ENCODE measurements around the gene PDGFC. TPM values are rescaled to one million over a fixed set of nuclear protein-coding genes. Genes with fewer than 3 reads are reported as not detected.

PDGFC gene
- total and polyA plus RNA-seq, 9 donors: 18.6 to 58.0 (median 36.2) TPM

DNA sequence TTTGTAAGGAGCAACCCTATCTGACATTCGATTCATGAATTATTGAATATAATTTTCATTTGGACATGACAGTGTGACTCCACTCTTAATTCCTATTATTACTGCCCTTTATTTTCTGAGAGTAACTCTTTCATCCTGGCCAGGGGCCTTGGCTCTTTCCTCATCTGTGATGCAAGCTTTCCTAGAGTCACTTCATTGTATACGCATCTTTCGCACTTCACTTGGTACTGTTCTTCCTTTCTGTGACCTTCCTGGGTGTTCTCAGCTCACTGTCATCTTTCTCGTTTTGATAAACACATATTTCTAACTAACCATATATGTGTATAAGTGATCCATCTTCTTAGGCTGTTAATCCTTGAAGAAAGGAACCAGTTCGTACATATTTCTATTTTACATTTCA, 160.3 kb downstream of the PDGFC start:
- 95 to 97% (median 97%) methylated on average over 5 of the region's 5 CpGs for WGBS, 3 donors
- intact Hi-C loops (cut with DNase I): no loop called here

DNA sequence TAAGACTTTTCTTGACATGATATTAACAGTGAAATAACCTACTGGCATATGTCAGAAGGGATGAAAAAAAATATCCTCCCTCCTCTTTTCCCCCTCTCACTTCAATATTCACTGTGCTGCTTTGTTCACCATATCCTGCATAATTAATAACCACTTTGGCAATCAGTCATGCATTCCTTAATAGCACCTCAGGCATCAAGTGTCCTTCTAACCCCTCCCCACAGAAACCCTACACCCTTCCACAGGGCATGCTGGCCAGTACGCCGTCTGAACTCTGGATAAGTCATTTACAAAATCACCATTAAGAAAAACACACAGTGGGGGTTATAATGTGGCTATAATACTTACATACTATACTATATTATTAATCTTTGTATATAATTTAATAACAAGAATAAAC, 165.9 kb downstream of the PDGFC start:
- intact Hi-C loops (cut with DNase I): no loop called here
- no peaks in the 10 kb centered on the region for H3K27me3 ChIP-seq

More for the DNA sequence above, 160.3 kb downstream of the PDGFC start:
- H3K27me3 ChIP-seq: no peaks in the 10 kb centered on the region
- no peaks in the 10 kb centered on the region for H3K36me3 ChIP-seq
- H3K4me3 ChIP-seq: no peak overlapping the region
- TF ChIP-seq, protein P1, sequence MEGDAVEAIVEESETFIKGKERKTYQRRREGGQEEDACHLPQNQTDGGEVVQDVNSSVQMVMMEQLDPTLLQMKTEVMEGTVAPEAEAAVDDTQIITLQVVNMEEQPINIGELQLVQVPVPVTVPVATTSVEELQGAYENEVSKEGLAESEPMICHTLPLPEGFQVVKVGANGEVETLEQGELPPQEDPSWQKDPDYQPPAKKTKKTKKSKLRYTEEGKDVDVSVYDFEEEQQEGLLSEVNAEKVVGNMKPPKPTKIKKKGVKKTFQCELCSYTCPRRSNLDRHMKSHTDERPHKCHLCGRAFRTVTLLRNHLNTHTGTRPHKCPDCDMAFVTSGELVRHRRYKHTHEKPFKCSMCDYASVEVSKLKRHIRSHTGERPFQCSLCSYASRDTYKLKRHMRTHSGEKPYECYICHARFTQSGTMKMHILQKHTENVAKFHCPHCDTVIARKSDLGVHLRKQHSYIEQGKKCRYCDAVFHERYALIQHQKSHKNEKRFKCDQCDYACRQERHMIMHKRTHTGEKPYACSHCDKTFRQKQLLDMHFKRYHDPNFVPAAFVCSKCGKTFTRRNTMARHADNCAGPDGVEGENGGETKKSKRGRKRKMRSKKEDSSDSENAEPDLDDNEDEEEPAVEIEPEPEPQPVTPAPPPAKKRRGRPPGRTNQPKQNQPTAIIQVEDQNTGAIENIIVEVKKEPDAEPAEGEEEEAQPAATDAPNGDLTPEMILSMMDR (IDR thresholded peaks at IDR 0.05): no peak
- DNase-seq: no peak
- H3K4me1 ChIP-seq (ENCODE audit: insufficient read depth): peaks cover 1% of the 10 kb centered on the region
- no peaks in the 10 kb centered on the region for H3K9me3 ChIP-seq
- no peak overlapping the region for H3K27ac ChIP-seq

DNA sequence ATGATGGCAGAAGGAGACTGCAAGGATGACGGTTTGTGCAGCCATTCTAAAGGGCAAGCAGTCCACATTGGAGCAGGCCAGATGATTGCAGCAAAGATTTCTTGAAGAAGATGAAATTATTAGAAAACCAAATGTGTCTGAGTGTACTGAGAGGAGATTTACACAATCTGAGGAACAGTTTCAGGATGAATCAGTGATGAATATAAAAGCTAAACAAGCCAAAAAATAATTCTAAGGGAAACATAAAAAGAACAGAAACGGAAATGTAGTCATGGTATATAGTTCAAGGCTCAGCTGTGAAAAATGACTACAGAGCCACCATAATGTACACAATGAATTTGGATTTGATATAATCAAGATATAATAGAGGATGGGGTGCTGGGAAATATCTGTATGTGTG, 168.5 kb downstream of the PDGFC start:
- 82 to 88% (median 87%) methylated on average over 2 of the region's 2 CpGs for WGBS, 3 donors

More for the DNA sequence above, 165.9 kb downstream of the PDGFC start:
- peaks cover 1% of the 10 kb centered on the region for H3K4me1 ChIP-seq (ENCODE audit: insufficient read depth)
- H3K9me3 ChIP-seq: no peaks in the 10 kb centered on the region
- H3K36me3 ChIP-seq: no peaks in the 10 kb centered on the region
- WGBS, 3 donors: 64 to 82% (median 70%) methylated on average over 2 of the region's 2 CpGs
- H3K27ac ChIP-seq: no peak overlapping the region
- no peak for DNase-seq
- no peak overlapping the region for H3K4me3 ChIP-seq
- TF ChIP-seq, protein P1 (IDR thresholded peaks at IDR 0.05): no peak
- TF ChIP-seq POLR2A (IDR thresholded peaks at IDR 0.05) (no peak), EP300 (IDR thresholded peaks at IDR 0.05) (no peak)

DNA sequence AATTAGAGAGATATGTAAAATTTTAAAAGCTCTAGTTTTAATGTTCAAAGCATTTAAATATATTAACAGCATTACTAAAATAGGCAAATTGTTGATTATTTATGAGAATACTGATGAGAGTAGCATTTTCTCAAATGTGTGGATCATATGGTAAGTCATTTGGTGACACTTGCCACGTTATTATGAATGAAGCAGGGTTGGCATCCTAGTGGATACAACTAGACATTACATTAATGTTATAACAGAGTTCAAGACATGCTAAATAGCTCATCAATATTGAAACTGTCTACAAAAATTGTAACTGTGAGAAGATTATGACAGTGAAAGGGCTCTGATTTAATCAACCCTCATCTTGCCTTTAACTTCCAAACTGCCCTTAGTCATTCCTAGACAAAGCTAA, 171.1 kb downstream of the PDGFC start:
- Histone ChIP-seq H3K4me3 (no peak overlapping the region), H3K27ac (no peak overlapping the region), H3K36me3 (no peaks in the 10 kb centered on the region), H3K9me3 (no peaks in the 10 kb centered on the region), H3K4me1 (ENCODE audit: insufficient read depth) (no peaks in the 10 kb centered on the region), H3K27me3 (no peaks in the 10 kb centered on the region)
- no peak for DNase-seq
- WGBS, 3 donors: 84 to 95% (median 91%) methylated on average over 1 of the region's 1 CpG
- TF ChIP-seq EP300 (IDR thresholded peaks at IDR 0.05) (no peak), POLR2A (IDR thresholded peaks at IDR 0.05) (no peak)
- TF ChIP-seq, protein P1 (IDR thresholded peaks at IDR 0.05): no peak
- intact Hi-C loops (cut with DNase I): no loop called here

More for the DNA sequence above, 168.5 kb downstream of the PDGFC start:
- Histone ChIP-seq H3K27ac (no peak overlapping the region), H3K4me3 (no peak overlapping the region), H3K9me3 (no peaks in the 10 kb centered on the region), H3K4me1 (ENCODE audit: insufficient read depth) (no peaks in the 10 kb centered on the region), H3K27me3 (no peaks in the 10 kb centered on the region), H3K36me3 (no peaks in the 10 kb centered on the region)
- TF ChIP-seq EP300 (IDR thresholded peaks at IDR 0.05) (no peak), POLR2A (IDR thresholded peaks at IDR 0.05) (no peak)
- TF ChIP-seq, protein P1 (IDR thresholded peaks at IDR 0.05): no peak
- DNase-seq: no peak
- intact Hi-C loops (cut with DNase I): no loop called here
